ENCODE data around the gene CACNA1E.

Gene CACNA1E

DNA sequence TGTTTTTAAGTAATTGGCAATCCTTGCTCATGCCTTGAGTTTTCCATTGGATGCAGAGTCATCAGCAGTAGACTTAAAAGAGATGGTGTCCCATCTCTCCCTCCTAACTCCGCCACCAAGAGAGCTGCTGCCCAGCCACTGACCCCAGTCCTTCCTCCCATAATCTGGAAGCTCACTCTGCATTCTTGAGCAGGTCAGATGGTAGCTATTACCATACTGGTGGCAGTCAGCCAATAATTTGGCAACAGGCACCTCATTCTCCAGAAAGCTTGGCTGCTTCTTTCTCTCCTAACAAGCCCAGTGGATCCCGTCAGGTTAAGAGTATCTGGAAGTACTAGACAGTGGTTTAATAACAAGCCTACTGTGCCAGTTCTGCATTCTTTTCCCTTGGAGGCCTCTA lies 306.1 kb downstream of the CACNA1E start:
- H3K36me3 Mint-ChIP-seq: no peaks in the 10 kb centered on the region
- H3K4me1 Mint-ChIP-seq: no peaks in the 10 kb centered on the region
- H3K27me3 Mint-ChIP-seq: no peaks in the 10 kb centered on the region
- H3K27ac Mint-ChIP-seq: no peak overlapping the region
- DNase-seq (ENCODE audit: low spot score in 2 of 2) (no peak), ATAC-seq (ENCODE audit: low read depth) (no peak)
- H3K4me3 Mint-ChIP-seq: no peak overlapping the region
- no peaks in the 10 kb centered on the region for H3K9me3 Mint-ChIP-seq

DNA sequence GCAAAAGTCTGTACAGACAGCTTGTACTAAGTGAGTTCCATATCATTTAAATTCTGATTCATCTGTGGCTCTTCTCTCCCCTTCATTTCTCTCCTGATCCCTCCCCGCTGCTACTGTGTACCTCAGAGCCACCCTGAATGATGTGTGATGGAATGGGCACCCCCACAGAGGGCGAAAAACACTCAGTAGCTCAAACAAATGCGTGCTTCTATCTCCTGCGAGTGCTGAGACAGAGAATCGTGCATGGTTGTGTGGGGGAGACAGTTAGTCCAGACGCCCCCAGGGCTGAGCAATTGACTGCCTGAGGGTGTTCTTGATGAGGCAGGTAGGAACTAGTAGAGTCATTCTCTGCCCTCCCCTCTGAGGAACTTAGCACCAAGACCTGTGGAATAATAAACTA lies 308.4 kb downstream of the CACNA1E start:
- H3K27me3 Mint-ChIP-seq: no peaks in the 10 kb centered on the region
- H3K4me3 Mint-ChIP-seq: no peak overlapping the region
- ATAC-seq (ENCODE audit: low read depth) (no peak), DNase-seq (ENCODE audit: low spot score in 2 of 2) (no peak)
- H3K27ac Mint-ChIP-seq: no peak overlapping the region
- H3K36me3 Mint-ChIP-seq: no peaks in the 10 kb centered on the region
- no peaks in the 10 kb centered on the region for H3K4me1 Mint-ChIP-seq
- H3K9me3 Mint-ChIP-seq: peaks cover 3% of the 10 kb centered on the region

DNA sequence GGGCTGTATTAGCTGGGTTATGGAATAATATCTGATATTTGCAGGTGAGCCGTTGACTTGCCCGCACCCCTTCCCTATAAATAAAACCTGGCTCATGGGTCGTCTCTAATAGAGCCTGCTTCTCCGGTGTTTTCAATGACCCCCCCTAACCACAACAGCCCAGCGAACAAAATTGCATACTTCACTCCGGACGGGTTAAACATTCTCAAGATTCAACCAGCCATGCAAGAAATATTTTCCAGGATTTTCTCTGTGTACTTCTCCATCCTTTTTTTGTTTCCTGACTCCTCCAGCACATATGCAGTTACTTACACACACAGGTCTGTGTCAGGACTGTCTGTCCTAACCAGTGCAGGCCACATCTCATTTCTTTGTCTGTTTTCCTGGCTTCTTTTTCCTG lies 310.5 kb downstream of the CACNA1E start:
- ATAC-seq (ENCODE audit: low read depth) (no peak), DNase-seq (ENCODE audit: low spot score in 2 of 2) (no peak)
- H3K36me3 Mint-ChIP-seq: no peaks in the 10 kb centered on the region
- peaks cover 3% of the 10 kb centered on the region for H3K9me3 Mint-ChIP-seq
- H3K27ac Mint-ChIP-seq: no peak overlapping the region
- H3K27me3 Mint-ChIP-seq: no peaks in the 10 kb centered on the region
- H3K4me1 Mint-ChIP-seq: no peaks in the 10 kb centered on the region
- H3K4me3 Mint-ChIP-seq: no peak overlapping the region

DNA sequence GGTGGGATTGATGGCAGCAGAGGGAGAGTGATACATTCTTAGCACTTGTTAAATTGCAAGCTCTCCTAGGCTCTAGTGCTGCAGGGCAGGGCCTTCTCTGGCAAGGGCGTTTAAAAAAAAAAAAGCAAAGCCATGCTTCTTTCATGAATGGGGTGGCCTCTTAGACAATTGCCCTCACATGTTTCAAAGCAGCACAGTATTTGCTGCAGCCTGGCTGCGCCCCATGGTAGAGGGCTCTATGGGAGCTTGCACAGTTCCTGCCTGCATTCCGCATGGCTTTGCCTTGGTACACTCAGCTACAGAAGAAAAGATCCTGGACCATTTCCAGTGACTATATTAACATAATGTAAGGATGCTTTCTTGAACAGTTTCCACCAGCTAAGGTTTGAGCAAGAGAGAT lies 311.0 kb downstream of the CACNA1E start:
- no peak overlapping the region for H3K27ac Mint-ChIP-seq
- DNase-seq (ENCODE audit: low spot score in 2 of 2) (no peak), ATAC-seq (ENCODE audit: low read depth) (no peak)
- no peaks in the 10 kb centered on the region for H3K36me3 Mint-ChIP-seq
- H3K4me1 Mint-ChIP-seq: no peaks in the 10 kb centered on the region
- H3K4me3 Mint-ChIP-seq: no peak overlapping the region
- peaks cover 3% of the 10 kb centered on the region for H3K9me3 Mint-ChIP-seq
- H3K27me3 Mint-ChIP-seq: no peaks in the 10 kb centered on the region

DNA sequence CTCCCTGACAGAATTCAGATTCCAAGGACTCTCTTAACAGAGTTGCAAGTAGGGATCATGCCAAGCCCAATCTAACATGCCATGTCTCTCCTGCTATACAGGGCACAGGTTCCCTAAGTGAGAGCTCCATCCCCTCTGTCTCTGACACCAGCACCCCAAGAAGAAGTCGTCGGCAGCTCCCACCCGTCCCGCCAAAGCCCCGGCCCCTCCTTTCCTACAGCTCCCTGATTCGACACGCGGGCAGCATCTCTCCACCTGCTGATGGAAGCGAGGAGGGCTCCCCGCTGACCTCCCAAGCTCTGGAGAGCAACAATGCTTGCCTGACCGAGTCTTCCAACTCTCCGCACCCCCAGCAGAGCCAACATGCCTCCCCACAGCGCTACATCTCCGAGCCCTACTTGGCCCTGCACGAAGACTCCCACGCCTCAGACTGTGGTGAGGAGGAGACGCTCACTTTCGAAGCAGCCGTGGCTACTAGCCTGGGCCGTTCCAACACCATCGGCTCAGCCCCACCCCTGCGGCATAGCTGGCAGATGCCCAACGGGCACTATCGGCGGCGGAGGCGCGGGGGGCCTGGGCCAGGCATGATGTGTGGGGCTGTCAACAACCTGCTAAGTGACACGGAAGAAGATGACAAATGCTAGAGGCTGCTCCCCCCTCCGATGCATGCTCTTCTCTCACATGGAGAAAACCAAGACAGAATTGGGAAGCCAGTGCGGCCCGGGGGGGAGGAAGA lies 315.0 kb downstream of the CACNA1E start:
- no peaks in the 10 kb centered on the region for H3K36me3 Mint-ChIP-seq
- peaks cover 3% of the 10 kb centered on the region for H3K9me3 Mint-ChIP-seq
- no peak for DNase-seq (ENCODE audit: low spot score in 2 of 2)
- H3K27me3 Mint-ChIP-seq: no peaks in the 10 kb centered on the region
- H3K4me1 Mint-ChIP-seq: no peaks in the 10 kb centered on the region
- H3K27ac Mint-ChIP-seq: no peak overlapping the region
- H3K4me3 Mint-ChIP-seq: no peak overlapping the region
- ATAC-seq (ENCODE audit: low read depth): no peak

DNA sequence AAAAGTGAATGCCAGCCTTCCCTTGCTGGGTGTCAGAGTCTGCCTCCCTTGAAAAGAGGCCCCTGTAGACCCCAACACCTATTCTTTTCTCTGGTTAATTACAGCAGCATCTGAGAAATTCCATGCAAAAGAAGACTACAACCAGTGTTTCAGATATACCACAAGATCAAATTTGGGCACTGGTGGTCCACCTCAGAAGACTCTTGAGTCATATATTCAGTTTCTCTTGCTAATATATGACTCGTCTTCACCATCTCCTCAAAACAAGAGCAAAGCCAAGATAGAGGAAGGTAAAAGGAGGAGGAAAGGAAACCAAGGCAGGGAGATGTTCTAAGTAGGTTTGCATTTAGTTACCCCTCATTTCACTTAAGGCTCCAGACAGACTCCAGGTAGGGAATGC lies 318.3 kb downstream of the CACNA1E start:
- H3K4me1 Mint-ChIP-seq: no peaks in the 10 kb centered on the region
- H3K4me3 Mint-ChIP-seq: no peak overlapping the region
- H3K9me3 Mint-ChIP-seq: no peaks in the 10 kb centered on the region
- ATAC-seq (ENCODE audit: low read depth): no peak
- no peaks in the 10 kb centered on the region for H3K27me3 Mint-ChIP-seq
- no peak for DNase-seq (ENCODE audit: low spot score in 2 of 2)
- H3K36me3 Mint-ChIP-seq: no peaks in the 10 kb centered on the region
- H3K27ac Mint-ChIP-seq: no peak overlapping the region

DNA sequence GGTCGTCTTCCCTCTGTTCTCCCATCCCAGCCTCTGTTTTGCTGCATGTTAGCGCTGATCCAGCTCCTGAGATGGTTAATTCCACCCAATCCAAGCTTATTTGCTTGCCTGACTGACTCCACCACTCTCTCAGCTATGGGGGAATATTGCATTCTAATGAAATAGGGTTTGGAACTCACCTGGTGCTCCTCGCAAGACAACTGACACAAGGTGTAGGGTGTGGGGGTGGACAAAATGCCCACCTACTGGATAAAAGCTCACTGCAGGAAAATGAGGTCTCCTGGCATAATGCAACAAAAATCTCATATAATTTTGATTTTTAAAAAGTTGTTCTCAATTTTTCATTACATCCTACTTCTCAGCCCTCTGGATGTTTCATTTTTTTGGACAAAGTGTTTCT lies 319.1 kb downstream of the CACNA1E start:
- no peak for ATAC-seq (ENCODE audit: low read depth)
- Mint-ChIP-seq H3K36me3 (no peaks in the 10 kb centered on the region), H3K27me3 (no peaks in the 10 kb centered on the region), H3K4me1 (no peaks in the 10 kb centered on the region), H3K4me3 (no peak overlapping the region), H3K27ac (no peak overlapping the region), H3K9me3 (no peaks in the 10 kb centered on the region)
- DNase-seq (ENCODE audit: low spot score in 2 of 2): no peak

DNA sequence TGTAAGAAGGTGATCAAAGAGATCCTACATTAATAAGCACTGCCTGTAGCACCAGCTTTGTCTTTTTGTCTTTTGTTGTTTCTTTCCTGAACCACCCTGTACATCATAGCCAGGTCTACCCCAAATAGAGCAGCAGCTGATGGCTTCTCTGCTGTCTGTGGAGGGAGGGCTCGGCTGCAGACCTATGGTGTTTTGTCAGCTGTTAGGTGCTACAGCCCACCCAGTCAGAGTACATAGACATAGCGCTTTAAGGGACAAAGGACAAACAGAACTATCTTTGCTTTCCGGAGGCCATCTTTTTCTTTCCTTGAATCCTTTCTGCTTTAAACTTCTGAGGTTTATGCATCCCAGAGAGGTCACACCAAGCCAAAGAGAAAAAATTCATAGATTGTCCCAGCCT lies 320.1 kb downstream of the CACNA1E start:
- Mint-ChIP-seq H3K36me3 (no peaks in the 10 kb centered on the region), H3K4me3 (no peak overlapping the region), H3K4me1 (no peaks in the 10 kb centered on the region), H3K27me3 (no peaks in the 10 kb centered on the region), H3K9me3 (no peaks in the 10 kb centered on the region), H3K27ac (no peak overlapping the region)
- no peak for ATAC-seq (ENCODE audit: low read depth)
- DNase-seq (ENCODE audit: low spot score in 2 of 2): no peak

DNA sequence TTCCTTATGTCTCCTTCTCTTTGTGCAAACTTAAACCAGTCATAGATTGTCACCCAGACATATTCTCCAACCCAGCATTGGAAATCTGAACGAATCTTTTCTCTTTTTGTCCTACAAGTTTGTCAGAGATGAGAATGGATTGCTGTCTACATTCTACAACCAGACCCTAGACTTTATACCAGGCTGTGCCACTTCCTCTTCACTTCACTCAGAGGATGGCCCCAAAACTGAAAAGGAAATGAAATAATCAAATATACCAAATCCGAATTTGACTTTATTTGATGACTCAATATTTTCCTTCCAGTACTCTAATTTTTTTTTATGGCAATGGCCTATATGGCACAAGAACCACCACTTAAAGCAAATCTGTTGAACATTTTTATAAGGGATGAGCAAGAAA lies 321.7 kb downstream of the CACNA1E start:
- Mint-ChIP-seq H3K27ac (no peak overlapping the region), H3K27me3 (peaks cover under 1% of the 10 kb centered on the region), H3K9me3 (no peaks in the 10 kb centered on the region), H3K36me3 (no peaks in the 10 kb centered on the region), H3K4me1 (no peaks in the 10 kb centered on the region), H3K4me3 (no peak overlapping the region)
- DNase-seq (ENCODE audit: low spot score in 2 of 2): no peak
- no peak for ATAC-seq (ENCODE audit: low read depth)

DNA sequence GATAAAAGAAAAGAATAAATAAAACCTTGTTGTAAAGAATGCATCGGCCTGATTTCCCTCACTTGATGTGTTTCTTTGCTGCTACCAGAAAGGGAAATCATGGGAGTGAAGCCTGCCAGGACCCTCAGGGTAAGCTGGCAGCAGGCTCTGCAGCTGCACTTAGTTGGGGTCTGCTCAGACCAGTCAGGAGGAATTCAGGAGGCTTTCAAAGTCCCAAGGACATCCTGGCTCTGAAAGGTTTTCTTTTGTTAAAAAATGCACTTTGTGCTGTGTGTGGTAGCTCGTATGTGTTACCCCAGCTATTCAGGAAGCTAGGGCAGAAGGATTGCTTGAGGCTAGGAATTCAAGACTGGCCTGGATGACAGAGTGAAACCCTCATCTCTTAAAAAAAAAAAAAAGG lies 323.4 kb downstream of the CACNA1E start:
- H3K27me3 Mint-ChIP-seq: peaks cover 1% of the 10 kb centered on the region
- H3K4me1 Mint-ChIP-seq: no peaks in the 10 kb centered on the region
- DNase-seq (ENCODE audit: low spot score in 2 of 2) (no peak), ATAC-seq (ENCODE audit: low read depth) (no peak)
- H3K4me3 Mint-ChIP-seq: no peak overlapping the region
- no peaks in the 10 kb centered on the region for H3K36me3 Mint-ChIP-seq
- H3K9me3 Mint-ChIP-seq: no peaks in the 10 kb centered on the region
- no peak overlapping the region for H3K27ac Mint-ChIP-seq

DNA sequence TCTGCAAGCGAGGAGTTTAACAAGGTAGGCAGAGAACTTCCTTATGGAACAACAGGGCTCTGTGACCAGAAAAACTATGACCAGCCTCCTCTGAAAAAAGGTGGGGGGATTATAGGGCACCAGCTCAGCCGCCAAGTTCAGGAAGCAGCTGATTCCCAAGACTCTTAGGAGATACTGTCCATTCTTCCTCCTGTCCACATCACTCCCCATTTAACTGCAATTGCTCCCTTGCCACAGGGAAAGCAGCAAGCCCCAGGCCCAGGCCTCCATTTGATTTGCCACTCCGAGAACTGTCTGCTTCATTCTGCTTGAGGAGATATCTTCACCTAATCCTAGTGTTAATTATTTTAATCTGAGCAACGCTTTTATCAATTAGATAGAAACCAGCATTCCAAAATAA lies 323.9 kb downstream of the CACNA1E start:
- Mint-ChIP-seq H3K4me1 (no peaks in the 10 kb centered on the region), H3K27ac (no peak overlapping the region), H3K4me3 (no peak overlapping the region), H3K27me3 (peaks cover 1% of the 10 kb centered on the region), H3K9me3 (no peaks in the 10 kb centered on the region), H3K36me3 (no peaks in the 10 kb centered on the region)
- ATAC-seq (ENCODE audit: low read depth): no peak
- no peak for DNase-seq (ENCODE audit: low spot score in 2 of 2)

DNA sequence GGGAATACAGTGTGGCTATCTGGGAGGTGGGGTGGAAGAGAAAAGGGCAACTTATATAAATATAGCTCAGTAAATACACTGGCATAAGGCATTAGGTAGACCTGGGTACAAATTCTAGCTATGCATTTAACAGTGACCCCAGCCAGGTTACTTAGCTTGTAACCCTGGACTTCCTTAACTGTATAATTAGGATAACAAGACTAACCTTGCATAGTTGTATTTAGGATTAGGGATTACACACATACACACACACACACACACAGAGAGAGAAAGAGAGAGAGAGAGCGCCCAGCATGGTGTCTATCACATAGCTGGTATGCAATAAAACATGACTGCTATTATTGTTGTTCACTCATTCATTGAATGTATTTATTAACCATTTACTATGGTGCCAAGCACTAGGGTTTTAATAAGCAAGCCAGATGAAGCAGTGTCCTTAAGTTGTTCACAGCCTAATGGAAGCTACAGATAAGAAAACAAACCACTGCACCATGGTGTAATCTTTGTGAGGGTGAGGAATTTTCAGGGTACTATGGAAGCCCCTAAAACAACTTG lies 326.8 kb downstream of the CACNA1E start:
- no peak for DNase-seq (ENCODE audit: low spot score in 2 of 2)
- no peak overlapping the region for H3K27ac Mint-ChIP-seq
- H3K27me3 Mint-ChIP-seq: peaks cover 1% of the 10 kb centered on the region
- H3K36me3 Mint-ChIP-seq: no peaks in the 10 kb centered on the region
- no peaks in the 10 kb centered on the region for H3K4me1 Mint-ChIP-seq
- no peak overlapping the region for H3K4me3 Mint-ChIP-seq
- no peak for ATAC-seq (ENCODE audit: low read depth)
- H3K9me3 Mint-ChIP-seq: no peaks in the 10 kb centered on the region

DNA sequence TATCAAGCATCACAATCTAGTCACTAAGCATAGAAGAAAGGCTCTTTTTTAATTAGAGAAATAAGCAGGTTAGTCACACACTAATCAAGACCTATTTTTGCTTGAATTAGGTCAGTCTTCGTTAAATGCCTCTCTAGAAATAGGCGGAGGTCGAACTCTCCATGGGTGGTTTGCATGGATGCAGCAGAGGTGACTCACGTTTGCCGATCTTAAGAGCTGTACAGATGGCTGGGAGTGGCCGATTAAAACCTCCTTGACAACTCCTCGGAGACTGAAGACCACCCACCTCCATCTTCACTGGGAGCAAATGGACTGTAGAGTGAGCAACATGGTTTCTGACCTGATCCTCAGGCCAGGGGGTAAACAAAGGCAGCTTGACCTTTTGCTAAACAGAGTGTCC lies 328.9 kb downstream of the CACNA1E start:
- no peak for ATAC-seq (ENCODE audit: low read depth)
- H3K27me3 Mint-ChIP-seq: peaks cover 3% of the 10 kb centered on the region
- no peaks in the 10 kb centered on the region for H3K4me1 Mint-ChIP-seq
- H3K4me3 Mint-ChIP-seq: no peak overlapping the region
- no peak overlapping the region for H3K27ac Mint-ChIP-seq
- no peaks in the 10 kb centered on the region for H3K9me3 Mint-ChIP-seq
- no peak for DNase-seq (ENCODE audit: low spot score in 2 of 2)
- H3K36me3 Mint-ChIP-seq: no peaks in the 10 kb centered on the region

DNA sequence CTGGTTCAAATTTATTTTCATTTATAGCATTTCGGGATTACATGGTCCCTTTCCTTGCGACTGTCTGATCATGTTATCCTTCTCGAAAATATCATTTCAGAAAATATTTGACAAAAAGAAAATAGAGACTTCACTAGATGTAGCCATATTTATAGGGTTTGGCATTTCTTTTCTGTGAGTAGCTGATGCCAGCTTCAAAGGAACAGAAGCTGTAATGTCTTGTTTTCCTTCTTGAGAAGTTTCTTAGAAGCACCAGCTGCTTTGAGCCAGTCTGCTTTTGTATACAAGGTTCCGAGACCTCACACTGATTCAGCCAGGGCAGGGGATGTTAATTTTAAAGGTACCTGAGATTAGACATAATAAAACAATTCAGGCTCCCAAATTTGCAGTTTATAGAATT lies 329.9 kb downstream of the CACNA1E start:
- DNase-seq (ENCODE audit: low spot score in 2 of 2): no peak

DNA sequence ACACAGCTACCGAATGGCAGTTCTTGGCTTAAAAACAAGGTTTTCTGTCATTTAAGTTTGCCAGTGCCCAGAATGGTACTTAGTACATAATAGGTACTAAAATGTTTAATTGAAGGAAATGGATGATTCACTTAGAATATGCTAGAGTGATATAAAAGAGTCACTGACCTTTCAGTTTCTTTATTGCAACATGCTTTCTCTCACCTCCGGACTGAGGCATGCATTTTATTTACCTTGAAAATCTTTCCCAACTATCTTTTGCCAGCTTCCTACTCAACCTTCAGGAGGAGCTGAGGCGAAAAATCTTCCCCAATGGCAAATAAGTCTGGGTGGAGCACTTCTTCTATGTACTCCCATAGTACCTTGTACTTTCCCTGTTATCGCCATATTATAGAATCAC lies 333.3 kb downstream of the CACNA1E start:
- H3K36me3 Mint-ChIP-seq: no peaks in the 10 kb centered on the region
- H3K9me3 Mint-ChIP-seq: no peaks in the 10 kb centered on the region

More for the DNA sequence above, 329.9 kb downstream of the CACNA1E start:
- Mint-ChIP-seq H3K4me1 (no peaks in the 10 kb centered on the region), H3K36me3 (no peaks in the 10 kb centered on the region), H3K27me3 (peaks cover 3% of the 10 kb centered on the region), H3K27ac (no peak overlapping the region), H3K4me3 (no peak overlapping the region), H3K9me3 (no peaks in the 10 kb centered on the region)
- ATAC-seq (ENCODE audit: low read depth): no peak

More for the DNA sequence above, 333.3 kb downstream of the CACNA1E start:
- Mint-ChIP-seq H3K4me3 (no peak overlapping the region), H3K27ac (no peak overlapping the region), H3K27me3 (peaks cover 4% of the 10 kb centered on the region), H3K4me1 (no peaks in the 10 kb centered on the region)
- no peak for ATAC-seq (ENCODE audit: low read depth)
- no peak for DNase-seq (ENCODE audit: low spot score in 2 of 2)
